GM21423 (cell line): ENCODE measurements around the gene NAA50.

Experiments used
- ATAC-seq: cut with Tn5 transposase; IDR thresholded peaks from one replicate; pipeline ENCODE4 v1.9.1; 2021; ENCODE audit warnings: mild to moderate bottlenecking, moderate library complexity; ENCODE audit not compliant: unreplicated experiment

Gene NAA50

DNA sequence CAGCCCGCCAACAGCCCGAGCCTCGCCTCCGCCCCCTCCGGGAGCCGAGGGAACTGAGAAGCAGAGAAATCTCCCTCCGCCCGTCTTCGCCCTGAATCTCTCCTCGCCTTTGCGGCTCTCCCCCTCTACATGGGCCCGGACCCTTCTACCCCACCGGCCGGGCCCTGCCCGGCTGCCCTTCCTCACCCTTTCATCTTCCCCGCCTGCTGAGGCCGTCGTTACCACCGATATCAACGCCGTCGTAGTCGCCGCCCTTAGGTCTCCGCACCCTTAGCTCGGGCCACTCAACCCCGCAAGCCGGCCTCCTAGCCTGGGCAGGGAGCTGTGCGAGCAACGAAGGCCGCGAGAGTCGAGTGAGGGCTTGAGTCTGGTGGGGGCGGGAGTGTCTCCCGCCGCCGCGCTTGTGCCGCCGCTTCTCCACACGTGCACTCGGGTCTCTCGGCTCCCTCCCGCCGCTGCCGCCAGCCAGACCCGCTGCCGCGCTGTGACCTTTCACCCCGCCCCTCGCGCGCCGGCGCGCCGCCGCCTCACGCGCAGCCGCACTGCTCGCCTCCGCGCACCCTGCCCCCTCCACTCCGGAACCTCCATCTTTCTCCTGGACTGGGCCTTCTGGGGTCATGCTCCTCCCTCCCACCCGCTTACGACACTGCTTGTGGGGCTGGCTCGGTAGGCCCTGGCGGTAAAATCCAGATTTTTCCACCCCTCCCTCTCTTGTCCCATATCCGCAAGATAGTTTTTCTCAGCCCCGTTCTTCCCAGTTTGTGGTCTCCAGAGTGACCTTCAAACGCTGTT is at the start of gene NAA50:
Gene NAA50, minus strand, starts transcription at position 494 of the 792 bp plus-strand sequence. Its CDS starts 300 bp downstream, at position 194.
- ATAC-seq: peak; percentile 47

DNA sequence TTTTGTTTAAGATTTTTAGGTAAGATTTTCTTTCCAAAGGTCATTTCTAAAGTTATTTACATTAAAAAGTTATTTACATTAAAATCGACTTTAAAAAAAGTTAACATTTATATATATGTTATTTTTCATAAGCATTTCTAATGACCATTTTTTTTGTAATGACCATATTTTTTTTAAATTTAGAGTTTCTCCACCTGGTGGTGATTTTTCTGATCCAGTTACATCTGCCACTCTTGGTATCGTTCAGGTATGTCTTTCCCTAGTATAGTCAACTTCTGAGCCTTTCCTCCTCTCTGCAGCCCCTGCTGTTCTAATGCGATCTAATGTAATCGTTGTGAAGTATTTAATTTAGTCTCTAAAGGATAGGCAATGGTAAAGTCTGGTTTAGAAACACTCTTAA is 49.6 kb upstream of the NAA50 start:
- no peak for ATAC-seq

DNA sequence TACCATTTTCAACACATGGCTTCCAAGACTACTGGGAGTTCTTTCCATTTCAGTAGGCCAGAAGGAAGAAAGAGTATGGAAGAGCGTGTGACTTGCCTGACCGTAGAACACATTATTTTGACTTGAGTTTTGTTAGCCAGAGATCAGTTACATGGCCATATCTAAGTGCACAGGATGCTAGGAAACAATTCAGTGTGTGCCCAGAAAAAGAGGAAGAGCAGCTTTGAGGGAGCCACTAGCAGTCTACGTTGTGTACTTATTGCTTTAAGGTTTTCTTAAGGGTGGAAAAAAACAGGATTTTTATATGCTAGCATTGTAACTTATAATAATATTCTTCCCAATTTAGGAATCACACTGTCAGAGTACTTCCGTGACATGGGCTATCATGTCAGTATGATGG is 48.5 kb upstream of the NAA50 start:
- no peak for ATAC-seq

DNA sequence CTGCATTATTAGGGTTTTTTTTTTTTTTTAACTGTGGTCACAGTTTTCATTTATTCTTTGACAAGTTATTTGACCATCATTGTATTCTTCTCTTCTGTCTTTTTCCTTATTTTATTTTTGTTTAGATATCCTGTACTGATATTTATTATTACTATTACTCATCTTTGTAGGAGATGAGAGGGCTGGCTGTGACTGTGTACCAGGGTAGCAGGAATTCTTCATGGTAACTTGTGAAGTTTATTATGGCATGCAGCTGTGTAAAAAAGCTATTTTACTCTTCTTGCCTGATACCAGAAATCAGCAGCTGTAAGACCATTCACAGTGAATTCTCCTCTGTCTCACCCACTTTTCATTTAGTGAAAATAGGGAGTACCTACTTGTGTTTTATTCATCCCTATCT is 45.3 kb upstream of the NAA50 start:
- no peak for ATAC-seq

DNA sequence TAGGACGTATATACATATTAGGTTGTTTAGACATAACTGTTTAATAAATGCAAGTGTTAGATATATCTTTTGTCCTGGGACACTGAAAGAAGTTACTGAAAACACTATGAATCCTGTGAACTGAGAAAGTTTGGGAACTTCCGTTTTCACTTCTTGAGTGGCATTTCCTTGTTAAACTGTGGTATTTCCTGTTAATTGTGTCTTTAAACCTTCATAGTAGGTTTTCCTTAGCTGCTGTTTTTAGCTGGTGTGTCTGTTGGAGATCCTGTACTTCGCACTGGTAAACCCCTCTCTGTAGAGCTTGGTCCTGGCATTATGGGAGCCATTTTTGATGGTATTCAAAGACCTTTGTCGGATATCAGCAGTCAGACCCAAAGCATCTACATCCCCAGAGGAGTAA is 37.9 kb upstream of the NAA50 start:
- no peak for ATAC-seq

DNA sequence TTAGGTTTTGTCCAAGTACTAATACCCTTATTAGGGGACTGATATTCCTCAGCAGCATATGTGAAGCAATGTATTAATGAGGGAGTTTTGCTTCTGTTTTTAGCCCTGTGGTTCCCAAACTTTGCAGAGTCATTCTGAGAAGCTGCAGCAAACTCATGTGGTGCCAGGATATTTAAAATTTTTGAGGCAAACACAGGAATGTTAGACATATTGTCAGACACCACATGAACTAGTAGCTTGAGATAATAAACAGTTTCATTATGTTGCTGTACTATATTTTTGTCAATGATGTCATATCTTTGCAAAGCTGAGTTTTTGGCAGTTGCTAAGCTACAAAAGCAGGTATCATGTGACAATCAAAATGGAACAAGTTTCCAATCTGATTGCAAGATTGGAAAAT is 37.4 kb upstream of the NAA50 start:
- peak; percentile 59 for ATAC-seq

DNA sequence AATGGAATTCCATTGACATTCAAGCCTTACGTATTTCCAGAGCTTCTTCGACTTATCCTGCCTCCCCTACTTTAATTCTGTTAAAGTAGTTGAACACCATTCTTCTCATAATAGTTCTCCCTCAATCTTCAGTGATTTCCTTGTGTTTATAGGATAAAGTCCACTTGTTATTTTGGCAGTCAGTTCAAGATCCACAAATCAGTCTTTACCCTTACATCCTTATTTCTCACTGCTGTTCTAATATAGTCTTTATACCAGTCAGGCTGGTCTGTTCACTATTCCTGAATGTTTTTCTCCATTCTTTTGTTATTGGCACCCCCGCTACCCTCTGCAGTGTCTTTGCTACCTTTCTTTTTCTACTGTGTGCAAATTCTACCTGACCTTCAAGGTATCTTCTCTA is 30.5 kb upstream of the NAA50 start:
- no peak for ATAC-seq

DNA sequence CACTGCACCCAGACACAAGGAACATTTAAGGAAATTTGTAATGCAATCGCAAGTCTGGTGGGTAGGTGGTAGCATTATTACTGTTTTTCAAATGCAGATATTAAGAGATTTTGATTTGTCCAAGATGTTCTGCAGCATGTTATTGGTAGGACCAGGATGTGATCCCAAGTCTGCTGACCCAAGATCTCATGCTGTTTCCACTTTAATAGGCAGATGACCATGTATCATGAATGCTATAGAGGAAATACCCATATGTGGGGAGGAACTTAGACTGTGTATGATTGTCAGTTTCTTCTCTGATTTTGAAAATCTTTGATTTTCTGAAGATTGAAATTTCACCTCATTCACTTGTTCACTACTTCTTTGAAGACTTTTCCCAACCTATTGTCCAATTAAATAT is 29.5 kb upstream of the NAA50 start:
- no peak for ATAC-seq

DNA sequence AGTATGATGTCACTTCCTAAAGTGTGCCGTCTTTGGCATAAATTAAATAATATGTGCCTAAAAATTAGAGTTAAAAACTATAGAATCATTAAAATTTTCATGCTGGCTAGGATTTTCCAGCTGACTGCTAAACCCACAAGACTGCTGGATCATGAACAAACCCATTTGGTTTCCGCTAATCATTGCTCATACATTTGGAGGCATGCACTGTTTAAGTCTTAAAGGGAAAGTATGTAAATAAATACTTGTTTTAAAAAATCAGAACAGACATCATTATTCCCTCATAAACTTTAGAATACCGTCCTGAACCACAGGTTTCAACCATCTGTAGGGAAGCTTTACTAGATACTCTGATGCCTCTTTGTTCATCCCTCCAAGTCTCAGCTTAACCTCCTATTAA is 27.3 kb upstream of the NAA50 start:
- ATAC-seq: no peak

DNA sequence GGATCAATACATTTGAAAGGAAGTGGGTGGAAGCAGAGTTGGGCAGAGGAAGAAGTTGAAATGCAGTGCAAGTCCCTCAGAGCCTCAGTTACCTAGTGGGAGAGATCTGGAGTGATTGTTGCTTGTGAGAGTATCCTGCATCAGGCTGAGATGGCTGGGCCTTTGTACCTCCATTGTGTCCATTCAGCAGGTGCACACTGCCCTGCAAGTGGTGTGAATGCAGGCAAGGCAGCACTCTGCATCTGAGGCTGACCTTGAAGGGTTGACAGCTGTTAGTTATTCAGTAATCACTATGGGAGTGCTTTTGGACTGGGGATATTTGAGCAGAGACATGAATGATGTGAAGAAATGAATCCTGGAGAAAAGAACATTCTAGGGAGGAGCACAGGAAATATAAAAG is 25.9 kb upstream of the NAA50 start:
- ATAC-seq: no peak

DNA sequence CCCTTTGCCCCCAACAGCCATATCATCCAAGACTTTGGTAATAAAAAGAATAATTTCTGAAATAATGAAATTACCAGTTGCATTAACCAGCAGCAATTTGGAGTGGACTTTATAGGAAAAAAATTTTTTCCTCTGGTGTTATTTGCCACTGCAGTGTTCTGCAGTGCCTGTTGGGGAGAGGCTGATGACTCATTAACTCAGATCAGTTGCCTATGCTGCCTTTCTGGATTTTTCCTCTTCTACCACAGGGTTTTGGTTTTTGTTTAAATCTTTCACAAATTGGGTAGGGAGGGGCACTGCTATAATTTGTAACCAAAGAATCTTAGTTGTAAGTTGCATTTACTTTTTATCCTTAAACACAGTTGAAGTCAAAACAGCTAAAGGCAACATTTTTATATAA is 23.5 kb upstream of the NAA50 start:
- ATAC-seq: peak; percentile 73

DNA sequence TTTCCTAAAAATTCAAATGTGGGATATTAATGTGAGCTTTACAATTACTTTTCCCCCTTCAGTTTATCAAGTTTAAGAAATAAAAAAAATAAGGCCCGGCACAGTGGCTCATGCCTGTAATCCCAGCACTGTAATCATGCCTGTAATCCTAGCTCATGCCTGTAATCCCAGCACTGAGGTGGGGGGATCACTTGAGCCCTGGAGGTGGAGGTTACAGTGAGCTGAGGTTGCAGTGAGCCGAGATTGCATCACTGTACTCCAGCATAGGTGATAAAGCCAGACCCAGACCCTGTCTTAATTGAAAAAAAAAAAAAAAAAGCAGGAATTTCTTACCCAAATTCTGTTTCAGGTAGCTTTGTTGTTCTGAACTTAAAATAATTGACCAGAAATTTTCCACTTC is 18.6 kb upstream of the NAA50 start:
- ATAC-seq: no peak

DNA sequence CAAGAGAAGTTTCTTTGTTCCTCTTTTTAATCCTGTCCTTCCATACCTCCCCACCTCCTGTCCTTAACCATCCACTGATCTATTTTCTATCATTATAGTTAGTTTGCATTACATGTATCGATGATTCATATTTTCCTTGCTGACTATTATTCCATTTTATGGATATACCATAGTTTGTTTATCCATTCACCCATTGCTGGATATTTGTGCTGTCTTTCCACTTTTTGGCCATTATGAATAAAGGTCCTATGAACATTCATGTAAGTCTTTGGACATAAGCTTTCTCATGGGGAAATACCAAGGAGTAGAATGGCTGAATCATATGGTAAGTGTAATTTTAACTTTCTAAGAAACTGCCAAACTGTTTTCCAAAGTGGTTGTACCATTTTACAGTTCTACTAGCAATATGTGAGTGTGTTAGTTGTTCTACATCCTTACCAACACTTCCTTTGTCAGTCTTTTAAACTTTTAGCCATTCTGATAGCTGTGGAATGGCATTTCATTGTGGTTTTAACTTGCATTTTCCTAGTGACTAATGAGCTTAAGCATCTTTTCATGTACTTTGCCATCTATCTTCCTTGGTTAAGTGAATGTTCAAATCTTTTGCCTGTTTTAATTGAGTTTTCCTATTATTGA is 12.5 kb upstream of the NAA50 start:
- no peak for ATAC-seq

DNA sequence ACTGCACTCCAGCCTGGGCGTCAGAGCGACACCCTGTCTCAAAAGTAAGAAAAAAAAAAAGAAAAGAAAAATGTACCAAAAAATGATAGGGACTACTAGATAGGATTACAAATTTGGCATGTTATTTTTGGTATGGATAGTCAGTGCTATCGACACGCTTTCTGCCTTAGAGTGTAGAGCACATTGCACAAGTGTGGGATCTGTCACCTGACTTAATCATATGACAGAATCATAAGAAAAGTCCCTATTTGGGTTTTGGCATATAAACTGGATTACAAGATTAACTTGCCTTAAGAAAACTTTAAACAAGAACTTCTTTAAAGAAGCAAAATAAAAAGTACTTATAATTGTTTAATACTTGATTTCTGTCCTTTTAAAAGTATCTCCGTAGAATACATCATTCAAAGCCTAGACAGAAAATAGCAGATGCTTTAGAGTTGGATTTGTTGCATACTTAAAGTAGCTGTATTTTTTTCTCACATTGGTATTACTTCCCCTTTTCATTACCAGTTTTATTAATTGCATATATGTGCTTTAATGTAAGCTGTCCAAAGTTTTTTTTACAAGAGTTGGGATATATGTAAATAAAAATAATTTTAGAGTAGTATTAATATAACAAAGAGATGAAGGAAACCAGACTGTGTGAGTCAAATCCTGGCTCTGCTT is 8.6 kb upstream of the NAA50 start:
- ATAC-seq: peak; percentile 47

DNA sequence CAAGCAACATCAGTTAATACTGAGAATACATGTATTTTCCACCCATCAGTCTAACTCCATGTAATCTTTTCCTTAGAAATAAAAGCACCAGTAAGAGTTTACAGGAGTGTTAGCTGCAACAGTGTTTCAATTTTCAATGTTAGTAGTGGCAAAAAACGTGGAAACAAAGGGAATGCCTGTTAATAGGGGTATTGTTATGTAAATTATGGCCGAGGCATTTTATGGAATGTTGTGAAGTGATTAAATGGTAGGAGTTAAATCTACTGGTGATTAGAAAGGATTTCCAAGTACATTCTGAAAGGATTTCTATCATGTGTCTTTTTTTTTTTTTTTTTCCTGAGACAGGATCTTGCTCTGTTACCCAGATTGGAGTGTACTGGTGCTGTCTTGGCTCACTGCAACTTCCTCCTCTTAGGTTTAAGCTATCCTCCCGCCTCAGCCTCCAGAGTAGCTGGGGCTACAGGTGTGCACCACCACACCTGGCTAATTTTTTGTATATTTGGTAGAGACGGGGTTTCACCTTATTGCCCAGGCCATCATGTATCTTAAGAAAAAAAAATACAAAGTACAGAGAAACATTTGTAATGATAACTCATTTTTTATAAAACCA is 7.4 kb upstream of the NAA50 start:
- ATAC-seq: no peak

DNA sequence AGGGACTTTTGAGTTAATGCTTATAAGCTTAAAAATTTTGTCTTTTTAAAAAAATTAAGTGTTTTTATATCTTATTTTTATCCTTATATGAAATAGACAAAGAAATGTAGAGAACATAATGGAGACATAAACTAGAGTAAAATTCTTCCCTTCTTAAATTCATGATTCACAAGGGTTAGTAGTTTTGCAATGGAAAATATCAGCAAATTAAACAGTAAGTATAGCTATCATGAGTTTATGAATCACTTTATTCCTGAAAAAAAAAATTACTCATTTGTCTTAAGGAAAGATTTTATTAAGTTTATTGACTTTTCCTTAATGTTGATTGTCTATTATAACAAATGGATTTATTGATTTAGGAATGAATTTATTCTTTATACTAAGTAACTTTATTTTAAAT is 5.1 kb upstream of the NAA50 start:
- no peak for ATAC-seq

DNA sequence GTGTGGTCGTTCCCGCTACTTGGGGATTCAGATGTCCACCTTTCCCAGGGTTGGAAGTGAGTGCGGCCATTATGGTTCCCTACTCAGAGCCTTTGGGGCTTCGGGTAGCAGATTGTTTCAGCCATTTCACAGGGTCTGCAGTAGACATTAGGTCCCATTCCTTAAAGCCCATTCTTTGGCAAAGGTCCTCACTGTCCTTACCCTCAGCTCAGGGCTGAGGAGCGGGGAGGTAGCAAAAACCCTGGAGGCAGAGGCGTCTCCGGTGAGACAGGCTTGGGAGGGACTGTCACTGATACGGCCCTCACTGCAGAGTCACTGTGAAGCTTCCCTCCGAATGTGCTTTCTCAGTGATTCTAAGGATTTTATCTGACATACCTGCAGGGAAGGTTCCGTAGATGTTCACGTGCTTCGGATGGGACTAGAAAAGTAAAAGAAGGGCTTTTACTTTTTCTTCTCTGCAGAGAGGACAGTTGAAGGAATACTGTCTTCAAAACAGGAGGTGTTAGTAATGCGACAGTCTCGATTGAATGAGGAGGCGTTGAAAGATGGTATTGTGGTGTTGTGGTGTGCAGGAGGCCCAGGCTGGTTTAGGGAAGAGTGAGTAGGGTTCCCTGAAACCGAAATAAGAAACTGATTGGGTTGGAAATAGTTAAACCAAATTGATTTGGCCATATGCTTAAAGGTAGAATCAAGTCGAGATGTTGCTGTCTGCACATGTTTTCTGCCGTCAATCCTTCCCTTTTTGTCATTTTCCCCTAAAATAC is 1.4 kb upstream of the NAA50 start:
- ATAC-seq: no peak

DNA sequence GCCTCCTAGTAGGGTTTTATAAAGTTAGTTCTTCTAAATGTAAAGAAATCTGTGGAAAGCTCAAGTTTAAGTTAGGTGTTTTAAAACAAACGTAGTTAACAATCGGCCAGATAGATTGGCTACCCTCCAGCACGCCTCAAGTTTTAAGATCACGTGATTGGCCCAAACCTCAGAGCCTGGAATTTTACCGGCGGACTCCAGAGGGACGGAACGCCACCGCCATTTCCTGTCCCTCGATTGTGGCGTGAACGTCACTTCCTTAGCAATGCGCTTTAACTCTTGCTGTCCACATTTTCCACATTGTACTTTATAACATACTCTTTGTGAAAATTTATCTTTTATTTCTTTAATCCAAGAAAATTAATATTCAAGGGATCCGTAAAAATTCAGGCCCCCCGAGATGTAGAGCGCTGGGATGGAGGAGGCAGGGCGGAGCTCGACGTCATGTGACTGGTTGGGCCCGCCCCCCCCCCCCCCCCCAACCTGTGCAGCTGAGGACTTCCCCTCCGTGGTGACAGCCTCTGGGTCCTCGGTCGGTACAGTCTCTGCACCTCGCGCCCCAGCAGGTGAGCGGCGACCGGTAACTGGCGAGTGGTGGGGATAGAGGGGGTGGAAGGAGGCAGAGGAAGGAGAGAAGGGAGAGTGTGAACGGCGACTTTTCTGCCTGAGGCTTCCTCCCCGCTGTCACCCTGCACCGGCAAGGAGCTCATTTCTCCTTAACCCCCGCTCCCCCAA is 666 bp upstream of the NAA50 start, which contains the start of gene ATP6V1A:
Gene ATP6V1A, plus strand, starts transcription at position 488 of the 735 bp plus-strand sequence. CDS start 31,719 bp downstream, outside the sequence.
- ATAC-seq: peak; percentile 34

DNA sequence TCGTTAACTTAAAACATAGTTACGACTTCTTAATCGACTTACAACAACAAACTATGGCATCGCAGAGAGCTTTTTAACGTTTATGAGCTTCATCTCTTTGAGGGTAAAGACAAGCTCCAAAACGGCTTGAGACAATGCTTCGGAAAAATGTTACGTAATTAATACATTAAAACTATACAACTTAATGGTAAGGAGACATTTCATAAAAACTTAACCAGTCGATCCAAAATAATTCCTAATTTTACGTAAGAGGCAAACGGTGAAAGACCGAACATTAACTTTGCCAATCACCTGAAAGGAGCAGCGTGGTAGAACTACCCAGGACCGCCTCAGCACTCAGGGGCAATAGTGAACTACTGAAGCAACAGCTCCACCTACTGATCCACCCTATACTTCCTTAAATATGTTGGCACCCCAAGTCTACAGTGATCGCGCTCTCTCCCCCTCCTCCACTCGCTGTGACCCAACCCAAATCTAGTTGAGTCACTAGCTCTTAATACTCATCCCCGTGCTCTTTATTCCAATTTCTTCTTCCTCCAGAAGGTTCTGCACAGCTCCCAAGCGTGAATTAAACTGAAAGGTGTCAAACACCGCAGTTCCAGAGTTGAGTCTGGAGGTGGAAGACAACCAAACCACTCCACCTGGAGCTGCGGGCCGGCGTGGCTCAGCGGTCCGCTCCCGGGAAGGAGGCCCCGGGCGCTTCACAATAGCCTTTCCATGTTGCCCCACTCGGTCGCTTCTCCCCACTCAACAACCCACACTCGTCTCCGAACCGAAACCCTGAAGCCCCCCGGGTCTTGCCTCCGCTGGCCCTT is 901 bp downstream of the NAA50 start:
- peak; percentile 57 for ATAC-seq
